Right lung (tissue), 5 donors: ENCODE measurements around the gene RBM33. TPM values are rescaled to one million over a fixed set of nuclear protein-coding genes. Genes with fewer than 3 reads are reported as not detected.

Experiments
- DNase-seq, 2 donors: peaks; one replicate each; pipeline ENCODE4 v3.0.0-alpha.2; 2013
- polyA plus RNA-seq, 5 donors: library from polyadenylated mRNA; unstranded; fragments of 120-200 nt; gene quantifications; one replicate each; pipeline versions ENCODE4 v1.2.1 to v1.2.3, GENCODE V29; 2013; ENCODE audit warnings: inconsistent platforms in 1 of 5, low replicate concordance in 1 of 5; ENCODE audit not compliant: insufficient read length in 5 of 5, insufficient read depth in 1 of 5

Gene RBM33
- polyA plus RNA-seq, 5 donors: 33.9 to 55.5 (median 41.5) TPM

GRCh38 chr7:155624412-155624811, 20.0 kb upstream of the RBM33 start:
- no peak for DNase-seq

GRCh38 chr7:155625557-155625956, 18.9 kb upstream of the RBM33 start:
- no peak for DNase-seq

- DNase-seq: no peak
Measured at GRCh38 chr7:155629171-155629570, 15.3 kb upstream of the RBM33 start.

GRCh38 chr7:155631155-155631554, 13.3 kb upstream of the RBM33 start:
- no peak for DNase-seq

GRCh38 chr7:155635817-155636216, 8.6 kb upstream of the RBM33 start:
- DNase-seq: no peak

GRCh38 chr7:155637155-155637554, 7.3 kb upstream of the RBM33 start:
- DNase-seq: no peak

GRCh38 chr7:155638366-155638765, 6.1 kb upstream of the RBM33 start:
- no peak for DNase-seq

GRCh38 chr7:155639958-155640520, 4.4 kb upstream of the RBM33 start:
- DNase-seq: no peak

GRCh38 chr7:155640629-155641028, 3.8 kb upstream of the RBM33 start:
- DNase-seq: no peak

- no peak for DNase-seq
Measured at GRCh38 chr7:155643804-155644177, 670 bp upstream of the RBM33 start.

- peak; percentile 32 to 41 for DNase-seq
Measured at GRCh38 chr7:155644971-155645509, 579 bp downstream of the RBM33 start.

- no peak for DNase-seq
Measured at GRCh38 chr7:155645662-155646061, 1.2 kb downstream of the RBM33 start.

- DNase-seq: no peak
Measured at GRCh38 chr7:155646669-155647068, 2.2 kb downstream of the RBM33 start.

- DNase-seq: no peak
Measured at GRCh38 chr7:155647302-155647701, 2.8 kb downstream of the RBM33 start.

GRCh38 chr7:155647734-155648133, 3.3 kb downstream of the RBM33 start:
- no peak for DNase-seq

GRCh38 chr7:155648752-155649339, 4.4 kb downstream of the RBM33 start:
- DNase-seq: no peak

GRCh38 chr7:155649588-155649987, 5.1 kb downstream of the RBM33 start:
- DNase-seq: no peak

- no peak for DNase-seq
Measured at GRCh38 chr7:155652156-155653114, 8.0 kb downstream of the RBM33 start.

GRCh38 chr7:155653803-155654202, 9.3 kb downstream of the RBM33 start:
- peak in 1 of 2 donors; percentile 6 for DNase-seq

GRCh38 chr7:155656891-155657290, 12.4 kb downstream of the RBM33 start:
- no peak for DNase-seq

- DNase-seq: no peak
Measured at GRCh38 chr7:155660059-155660757, 15.7 kb downstream of the RBM33 start.

GRCh38 chr7:155660758-155661093, 16.3 kb downstream of the RBM33 start:
- no peak for DNase-seq
